ENCODE results near the gene HOXD10.

Gene HOXD10

GRCh38 chr2:176096243-176096985, 20.2 kb upstream of the HOXD10 start:
- DNase-seq (ENCODE audit: low read depth), result no peak

- DNase-seq (ENCODE audit: low read depth), result peak; percentile 15
Observed at GRCh38 chr2:176096986-176097819, 19.4 kb upstream of the HOXD10 start.

GRCh38 chr2:176097820-176098365, 18.7 kb upstream of the HOXD10 start:
- DNase-seq (ENCODE audit: low read depth), result no peak

GRCh38 chr2:176098366-176099158, 18.0 kb upstream of the HOXD10 start:
- DNase-seq (ENCODE audit: low read depth), result no peak

- no peak for DNase-seq (ENCODE audit: low read depth)
Observed at GRCh38 chr2:176099159-176099727, 17.3 kb upstream of the HOXD10 start.

GRCh38 chr2:176099728-176100546, 16.6 kb upstream of the HOXD10 start, which contains the start of gene HOXD12:
TSS of gene HOXD12 (plus strand) at chr2:176099795. CDS start at chr2:176099802, 7 bp downstream.
- DNase-seq (ENCODE audit: low read depth), result no peak

GRCh38 chr2:176100547-176101140, 15.9 kb upstream of the HOXD10 start:
- DNase-seq (ENCODE audit: low read depth), result no peak

GRCh38 chr2:176101216-176101830, 15.3 kb upstream of the HOXD10 start:
- no peak for DNase-seq (ENCODE audit: low read depth)

- DNase-seq (ENCODE audit: low read depth), result no peak
Observed at GRCh38 chr2:176101842-176102241, 14.7 kb upstream of the HOXD10 start.

GRCh38 chr2:176102309-176102866, 14.2 kb upstream of the HOXD10 start:
- DNase-seq (ENCODE audit: low read depth), result no peak

GRCh38 chr2:176103194-176103593, 13.4 kb upstream of the HOXD10 start:
- DNase-seq (ENCODE audit: low read depth), result no peak

- DNase-seq (ENCODE audit: low read depth), result no peak
Observed at GRCh38 chr2:176103742-176104315, 12.7 kb upstream of the HOXD10 start.

- no peak for DNase-seq (ENCODE audit: low read depth)
Observed at GRCh38 chr2:176104316-176105077, 12.1 kb upstream of the HOXD10 start.

GRCh38 chr2:176105078-176105729, 11.4 kb upstream of the HOXD10 start:
- DNase-seq (ENCODE audit: low read depth), result no peak

- DNase-seq (ENCODE audit: low read depth), result no peak
Observed at GRCh38 chr2:176105730-176106580, 10.6 kb upstream of the HOXD10 start.

- no peak for DNase-seq (ENCODE audit: low read depth)
Observed at GRCh38 chr2:176106581-176107539, 9.7 kb upstream of the HOXD10 start, which contains the start of gene HOXD11. TSS of gene HOXD11 (plus strand) at chr2:176107280. CDS start at chr2:176107356, 76 bp downstream.
